HCT116 (cell line): ENCODE results near the gene CFDP1. TPM values are rescaled to one million over a fixed set of nuclear protein-coding genes. Genes with fewer than 3 reads are reported as not detected.
A peak's percentile ranks its signal among the peaks of the same experiment; 100 is the strongest.

Experiments used
- ATAC-seq: fragments of 200-7000 bp; cut with Tn5 transposase; 2 replicates; pipeline ENCODE4 v1.9.1; 2020; ENCODE audit warnings: mild to moderate bottlenecking, moderate library complexity
- BruUV-seq: library from RNA; stranded (reverse); fragments of 400-500 nt; replicated peaks from 2 replicates; lab custom pipeline; 2021; lab: Mats Ljungman, UMichigan
- CTCF ChIA-PET: fragments of 300-600 bp; sonication (Branson Sonifier 250); formaldehyde crosslinking; loops from one replicate; lab custom pipeline; 2021; ENCODE audit warnings: antibody characterized with exemption; lab: Charles Lee
- POLR2A ChIA-PET: fragments of 300-600, 350-600 bp; sonication (Branson Sonifier 250); formaldehyde crosslinking; loops from one replicate; lab custom pipeline; 2021; ENCODE audit warnings: antibody characterized with exemption; lab: Charles Lee
- RAD21 ChIA-PET, 2 experiments: fragments of 300-600 bp; sonication (Branson Sonifier 250); formaldehyde crosslinking; loops; one replicate each; lab custom pipeline; 2023; ENCODE audit warnings: low total read pairs in 2 of 2; ENCODE audit not compliant: uncharacterized antibody in 2 of 2, unreplicated experiment in 2 of 2, low non-redundant PET in 1 of 2; lab: Charles Lee
- DNase-seq: peaks from one replicate; pipeline ENCODE4 v3.0.0-alpha.2; 2010; ENCODE audit warnings: low read depth, low spot score
- H2AFZ ChIP-seq: fragments of 200-600 bp; shearing (Covaris generic), sonication (generic); 2 replicates; pipeline ENCODE4 v1.6.1; 2017; ENCODE audit warnings: low read depth, mixed run types, mixed read lengths, antibody characterized with exemption, low read length; ENCODE audit not compliant: poor library complexity, severe bottlenecking
- H3K27ac ChIP-seq: 2 replicates; pipeline ENCODE4 v1.5.1; 2012; ENCODE audit warnings: low read depth, low read length
- H3K27me3 ChIP-seq: fragments of 200-600 bp; sonication (generic); 2 replicates; pipeline ENCODE4 v1.6.1; 2016; ENCODE audit warnings: mixed run types, low read length, mixed read lengths; ENCODE audit not compliant: insufficient read depth
- H3K36me3 ChIP-seq, 2 experiments: fragments of 200-500 bp in 1 of 2; fragments of 200-600 bp in 1 of 2; sonication (Bioruptor generic) in 1 of 2; sonication (generic) in 1 of 2; 2 replicates each; pipeline versions ENCODE4 v1.5.1 to v1.6.1; 2014 to 2016; ENCODE audit warnings: low read length in 2 of 2, inconsistent platforms in 1 of 2, mixed read lengths in 1 of 2, mixed run types in 1 of 2; ENCODE audit not compliant: insufficient read depth in 2 of 2, control insufficient read depth in 1 of 2
- H3K4me1 ChIP-seq, 2 experiments: fragments of 200-600 bp in 1 of 2; sonication (generic) in 1 of 2; 2 replicates each; pipeline versions ENCODE4 v1.5.1 to v1.6.1; 2012 to 2017; ENCODE audit warnings: low read length in 2 of 2, inconsistent platforms in 1 of 2, mild to moderate bottlenecking in 1 of 2, mixed read lengths in 1 of 2, mixed run types in 1 of 2, moderate library complexity in 1 of 2; ENCODE audit not compliant: insufficient read depth in 2 of 2, control insufficient read depth in 1 of 2
- H3K4me2 ChIP-seq: fragments of 200-600 bp; sonication (generic); 2 replicates; pipeline ENCODE4 v1.6.1; 2017; ENCODE audit warnings: mixed run types, low read length, mixed read lengths
- H3K4me3 ChIP-seq, 2 experiments: fragments of 200-600 bp in 1 of 2; sonication (generic) in 1 of 2; replicated peaks in 1 of 2; 2 replicates each; pipeline ENCODE4 v1.5.1; 2011 to 2016; ENCODE audit warnings: low read length in 2 of 2, control low read depth in 1 of 2, low read depth in 1 of 2, mild to moderate bottlenecking in 1 of 2, mixed read lengths in 1 of 2, mixed run types in 1 of 2
- H3K79me2 ChIP-seq: fragments of 200-600 bp; sonication (generic); 2 replicates; pipeline ENCODE4 v1.6.1; 2017; ENCODE audit warnings: mild to moderate bottlenecking, mixed run types, low read length, moderate library complexity, mixed read lengths; ENCODE audit not compliant: insufficient read depth
- H3K9ac ChIP-seq: fragments of 200-600 bp; sonication (generic); 2 replicates; pipeline ENCODE4 v1.6.1; 2016; ENCODE audit warnings: low read length, mixed read lengths
- H3K9me2 ChIP-seq: fragments of 200-600 bp; sonication (generic), shearing (Covaris generic); 2 replicates; pipeline ENCODE4 v1.6.1; 2017; ENCODE audit warnings: mixed run types, mild to moderate bottlenecking, moderate library complexity; ENCODE audit not compliant: insufficient read depth
- H3K9me3 ChIP-seq, 2 experiments: fragments of 200-500 bp in 1 of 2; fragments of 200-600 bp in 1 of 2; sonication (Bioruptor generic) in 1 of 2; sonication (generic) in 1 of 2; 2 replicates each; pipeline ENCODE4 v1.6.1; 2014 to 2017; ENCODE audit warnings: low read length in 2 of 2, mixed read lengths in 2 of 2, inconsistent platforms in 1 of 2, low read depth in 1 of 2, mild to moderate bottlenecking in 1 of 2, mixed run types in 1 of 2, moderate library complexity in 1 of 2; ENCODE audit not compliant: control insufficient read depth in 1 of 2, insufficient read depth in 1 of 2
- H4K20me1 ChIP-seq: fragments of 200-600 bp; sonication (generic), shearing (Covaris generic); 2 replicates; pipeline ENCODE4 v1.6.1; 2017; ENCODE audit warnings: mixed run types, mild to moderate bottlenecking, moderate library complexity; ENCODE audit not compliant: insufficient read depth
- CTCF ChIP-seq, 3 experiments: fragments of 200-600 bp in 1 of 3; sonication (generic) in 1 of 3; IDR thresholded peaks in 2 of 3; conservative IDR thresholded peaks in 1 of 3; 2 replicates each; pipeline ENCODE4 v1.5.1; 2012 to 2017; ENCODE audit warnings: low read depth in 2 of 3, low read length in 2 of 3, antibody characterized with exemption in 1 of 3, borderline replicate concordance in 1 of 3, control low read depth in 1 of 3, mild to moderate bottlenecking in 1 of 3, mixed read lengths in 1 of 3, mixed run types in 1 of 3, moderate library complexity in 1 of 3; ENCODE audit not compliant: insufficient read depth in 1 of 3
- FOSL1 ChIP-seq: IDR thresholded peaks from 2 replicates; pipeline ENCODE4 v1.6.1; 2012; ENCODE audit warnings: low read depth
- RAD21 ChIP-seq: IDR thresholded peaks from 2 replicates; pipeline ENCODE4 v1.6.1; 2012; ENCODE audit warnings: low read depth, mild to moderate bottlenecking
- SIN3A ChIP-seq: IDR thresholded peaks from 2 replicates; pipeline ENCODE4 v1.6.1; 2012; ENCODE audit warnings: low read depth
- SRF ChIP-seq: IDR thresholded peaks from 2 replicates; pipeline ENCODE4 v1.6.1; 2012; ENCODE audit warnings: low read depth
- intact Hi-C: fragments of 100-400 bp; cut with micrococcal nuclease; formaldehyde crosslinking; loops from 2 replicates; pipeline ENCODE4 v1.10.0; 2022
- total RNA-seq: library from RNA; stranded (reverse); gene quantifications from one replicate; pipeline ENCODE4 v1.2.1, GENCODE V29; 2021; ENCODE audit not compliant: unreplicated experiment
- TF ChIP-seq, protein P1 (sequence below): IDR thresholded peaks from 2 replicates; pipeline ENCODE4 v1.6.1; 2012; ENCODE audit warnings: low read depth

The CFDP1 gene
- total RNA-seq, 1 experiment from 2014 or later = 45.3 TPM

- Histone ChIP-seq H3K79me2 (peaks cover 3% of the 10 kb centered on the region), H3K4me1 (peaks cover 0 to 7% of the 10 kb centered on the region in 2 experiments; a peak in 1 of 4 replicates), H3K9me2 (no peaks in the 10 kb centered on the region), H3K9me3 (no peaks in the 10 kb centered on the region), H3K4me3 (no peak overlapping the region), H3K36me3 (peaks cover 0 to 4% of the 10 kb centered on the region in 2 experiments; a peak in 2 of 4 replicates), H3K9ac (no peak overlapping the region), H4K20me1 (no peaks in the 10 kb centered on the region), H3K4me2 (no peak overlapping the region), H3K27ac (no peak overlapping the region), H3K27me3 (no peaks in the 10 kb centered on the region), H2AFZ (no peak overlapping the region)
- peak; percentile 10 for DNase-seq
- peak; percentile 67 for ATAC-seq
- no TSS peak for BruUV-seq
- POLR2A ChIA-PET = no interaction called here
- RAD21 ChIA-PET = interaction anchor here (1.9 to 2.5 kb wide), 1 partner anchor 203 kb away, joined by 6 to 10 read pairs; no protein-coding TSS in a partner anchor
- TF ChIP-seq RAD21 (peak; percentile 69), FOSL1 (no peak), SIN3A (no peak), SRF (no peak), CTCF (IDR thresholded peaks at IDR 0.05 in 2 of 3, conservative IDR thresholded peaks at IDR 0.05 in 1 of 3; ENCODE audit: borderline replicate concordance in 1 of 3, insufficient read depth in 1 of 3, low read depth in 2 of 3, low read length in 2 of 3) (peak; percentile 49 to 67 (median 65); a peak in 5 of 6 replicates)
- TF ChIP-seq, protein P1, sequence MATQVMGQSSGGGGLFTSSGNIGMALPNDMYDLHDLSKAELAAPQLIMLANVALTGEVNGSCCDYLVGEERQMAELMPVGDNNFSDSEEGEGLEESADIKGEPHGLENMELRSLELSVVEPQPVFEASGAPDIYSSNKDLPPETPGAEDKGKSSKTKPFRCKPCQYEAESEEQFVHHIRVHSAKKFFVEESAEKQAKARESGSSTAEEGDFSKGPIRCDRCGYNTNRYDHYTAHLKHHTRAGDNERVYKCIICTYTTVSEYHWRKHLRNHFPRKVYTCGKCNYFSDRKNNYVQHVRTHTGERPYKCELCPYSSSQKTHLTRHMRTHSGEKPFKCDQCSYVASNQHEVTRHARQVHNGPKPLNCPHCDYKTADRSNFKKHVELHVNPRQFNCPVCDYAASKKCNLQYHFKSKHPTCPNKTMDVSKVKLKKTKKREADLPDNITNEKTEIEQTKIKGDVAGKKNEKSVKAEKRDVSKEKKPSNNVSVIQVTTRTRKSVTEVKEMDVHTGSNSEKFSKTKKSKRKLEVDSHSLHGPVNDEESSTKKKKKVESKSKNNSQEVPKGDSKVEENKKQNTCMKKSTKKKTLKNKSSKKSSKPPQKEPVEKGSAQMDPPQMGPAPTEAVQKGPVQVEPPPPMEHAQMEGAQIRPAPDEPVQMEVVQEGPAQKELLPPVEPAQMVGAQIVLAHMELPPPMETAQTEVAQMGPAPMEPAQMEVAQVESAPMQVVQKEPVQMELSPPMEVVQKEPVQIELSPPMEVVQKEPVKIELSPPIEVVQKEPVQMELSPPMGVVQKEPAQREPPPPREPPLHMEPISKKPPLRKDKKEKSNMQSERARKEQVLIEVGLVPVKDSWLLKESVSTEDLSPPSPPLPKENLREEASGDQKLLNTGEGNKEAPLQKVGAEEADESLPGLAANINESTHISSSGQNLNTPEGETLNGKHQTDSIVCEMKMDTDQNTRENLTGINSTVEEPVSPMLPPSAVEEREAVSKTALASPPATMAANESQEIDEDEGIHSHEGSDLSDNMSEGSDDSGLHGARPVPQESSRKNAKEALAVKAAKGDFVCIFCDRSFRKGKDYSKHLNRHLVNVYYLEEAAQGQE = no peak
- CTCF ChIA-PET = interaction anchor here (1.0 to 4.0 kb wide), 3 partner anchors 18 to 203 kb away, joined by 3 to 25 read pairs (median 4); no protein-coding TSS in a partner anchor
- intact Hi-C loops = loop anchor here (1.0 to 5.0 kb wide), 3 partner anchors 171 to 359 kb away; no protein-coding TSS in a partner anchor
Measured at GRCh38 chr16:75402821-75403475, 30.4 kb downstream of the CFDP1 start.
